Calu3 (cell line): ENCODE data around the gene GAS5. TPM values are rescaled to one million over a fixed set of nuclear protein-coding genes. Genes with fewer than 3 reads are reported as not detected.

ENCODE experiments used
- BruUV-seq: library from RNA; stranded (reverse); fragments of 400-500 nt; replicated peaks from 2 replicates; lab custom pipeline; 2021; lab: Mats Ljungman, UMichigan
- CTCF ChIA-PET: fragments of 300-600 bp; sonication (Branson Sonifier 250); formaldehyde crosslinking; loops from one replicate; lab custom pipeline; 2022; ENCODE audit warnings: antibody characterized with exemption; lab: Charles Lee
- DNase-seq: peaks from one replicate; pipeline ENCODE4 v3.0.0; 2022
- H3K27ac Mint-ChIP-seq: one replicate; pipeline ENCODE4 v1.8.0; 2022; ENCODE audit warnings: mixed read lengths; ENCODE audit not compliant: unreplicated experiment
- H3K27me3 Mint-ChIP-seq: one replicate; pipeline ENCODE4 v1.8.0; 2022; ENCODE audit warnings: mixed read lengths; ENCODE audit not compliant: unreplicated experiment
- H3K36me3 Mint-ChIP-seq: one replicate; pipeline ENCODE4 v1.8.0; 2022; ENCODE audit warnings: mild to moderate bottlenecking, moderate library complexity, mixed read lengths; ENCODE audit not compliant: insufficient read depth, unreplicated experiment
- H3K4me1 Mint-ChIP-seq: one replicate; pipeline ENCODE4 v1.8.0; 2022; ENCODE audit warnings: mild to moderate bottlenecking, low read depth, mixed read lengths; ENCODE audit not compliant: unreplicated experiment
- H3K4me3 Mint-ChIP-seq: one replicate; pipeline ENCODE4 v1.8.0; 2022; ENCODE audit warnings: mild to moderate bottlenecking, low read depth, moderate library complexity, mixed read lengths; ENCODE audit not compliant: unreplicated experiment
- H3K9me3 Mint-ChIP-seq: one replicate; pipeline ENCODE4 v1.8.0; 2022; ENCODE audit warnings: low read depth, mixed read lengths; ENCODE audit not compliant: unreplicated experiment
- CTCF ChIP-seq: fragments of 200-600 bp; IDR thresholded peaks from one replicate; pipeline ENCODE4 v1.8.0; 2022; ENCODE audit warnings: antibody characterized with exemption; ENCODE audit not compliant: unreplicated experiment
- intact Hi-C: fragments of 100-400 bp; cut with micrococcal nuclease; formaldehyde crosslinking; loops from one replicate; pipeline ENCODE4 v1.10.0; 2022; ENCODE audit not compliant: unreplicated experiment
- total RNA-seq: library from RNA; stranded (reverse); gene quantifications from 2 replicates; pipeline ENCODE4 v1.2.3, GENCODE V29; 2022

Gene GAS5
- total RNA-seq, 1 experiment from 2014 or later: 367 TPM

GRCh38 chr1:173824315-173825081 lies 43.3 kb downstream of the GAS5 start, which contains the start of the genes CENPL and DARS2:
Gene CENPL (minus strand): TSS chr1:173824883. CDS start chr1:173811299, 13,584 bp downstream.
Gene DARS2 (plus strand): TSS chr1:173824673. CDS start chr1:173825230, 557 bp downstream.
- Mint-ChIP-seq H3K27ac (peak within 1 kb of the TSS; percentile 96), H3K27me3 (no peaks in the 10 kb centered on the region), H3K36me3 (peaks cover 43% of the 10 kb centered on the region), H3K4me3 (peak within 1 kb of the TSS; percentile 97), H3K9me3 (no peaks in the 10 kb centered on the region), H3K4me1 (peaks cover 28% of the 10 kb centered on the region)
- BruUV-seq: TSS peak; percentile 92
- DNase-seq: peak; percentile 93
- intact Hi-C loops: loop anchor here (1.0 to 2.0 kb wide), 2 partner anchors 394 to 1079 kb away; no protein-coding TSS in a partner anchor
- CTCF ChIA-PET: interaction anchor here (0.6 to 2.6 kb wide), 12 partner anchors 44 to 1079 kb away, joined by 3 to 14 read pairs (median 4); partner anchors contain the start of genes KLHL20, PRDX6 and ZBTB37
- TF ChIP-seq CTCF: no peak

GRCh38 chr1:173823781-173824314 lies 43.9 kb downstream of the GAS5 start:
- no peak for TF ChIP-seq CTCF
- intact Hi-C loops: loop anchor here (1.0 to 2.0 kb wide), 2 partner anchors 393 to 1079 kb away; no protein-coding TSS in a partner anchor
- Mint-ChIP-seq H3K4me1 (peaks cover 28% of the 10 kb centered on the region), H3K9me3 (no peaks in the 10 kb centered on the region), H3K36me3 (peaks cover 43% of the 10 kb centered on the region), H3K27ac (peak overlapping the region; percentile 96), H3K27me3 (no peaks in the 10 kb centered on the region), H3K4me3 (peak overlapping the region; percentile 97)
- no peak for DNase-seq
- BruUV-seq: TSS peak; percentile 75
- CTCF ChIA-PET: interaction anchor here (0.6 to 2.6 kb wide), 12 partner anchors 44 to 1079 kb away, joined by 3 to 14 read pairs (median 5); partner anchors contain the start of genes KLHL20 and ZBTB37

GRCh38 chr1:173821680-173822079 lies 46.1 kb downstream of the GAS5 start:
- H3K4me3 Mint-ChIP-seq: no peak overlapping the region
- intact Hi-C loops: no loop called here
- no peak for TF ChIP-seq CTCF

GRCh38 chr1:173818459-173818858 lies 49.3 kb downstream of the GAS5 start:
- no peak overlapping the region for H3K4me3 Mint-ChIP-seq
- H3K27ac Mint-ChIP-seq: peak overlapping the region; percentile 9
- peaks cover 19% of the 10 kb centered on the region for H3K36me3 Mint-ChIP-seq
- H3K27me3 Mint-ChIP-seq: no peaks in the 10 kb centered on the region
- intact Hi-C loops: no loop called here
- DNase-seq: no peak
- H3K9me3 Mint-ChIP-seq: peaks cover 4% of the 10 kb centered on the region
- peaks cover 35% of the 10 kb centered on the region for H3K4me1 Mint-ChIP-seq
- no peak for TF ChIP-seq CTCF
- CTCF ChIA-PET: interaction anchor here (1.1 kb wide), 1 partner anchor 612 kb away, joined by 3 read pairs; no protein-coding TSS in a partner anchor
- BruUV-seq: no TSS peak

More at GRCh38 chr1:173821680-173822079, 46.1 kb downstream of the GAS5 start:
- Mint-ChIP-seq H3K9me3 (no peaks in the 10 kb centered on the region), H3K36me3 (peaks cover 43% of the 10 kb centered on the region), H3K27me3 (no peaks in the 10 kb centered on the region), H3K27ac (no peak overlapping the region), H3K4me1 (peaks cover 28% of the 10 kb centered on the region)
- no TSS peak for BruUV-seq
- CTCF ChIA-PET: interaction anchor here (0.7 kb wide), 2 partner anchors 167 to 181 kb away, joined by 4 to 5 read pairs; no protein-coding TSS in a partner anchor
- DNase-seq: no peak
